Measurements from ENCODE around the gene DLL1.

Gene DLL1

DNA sequence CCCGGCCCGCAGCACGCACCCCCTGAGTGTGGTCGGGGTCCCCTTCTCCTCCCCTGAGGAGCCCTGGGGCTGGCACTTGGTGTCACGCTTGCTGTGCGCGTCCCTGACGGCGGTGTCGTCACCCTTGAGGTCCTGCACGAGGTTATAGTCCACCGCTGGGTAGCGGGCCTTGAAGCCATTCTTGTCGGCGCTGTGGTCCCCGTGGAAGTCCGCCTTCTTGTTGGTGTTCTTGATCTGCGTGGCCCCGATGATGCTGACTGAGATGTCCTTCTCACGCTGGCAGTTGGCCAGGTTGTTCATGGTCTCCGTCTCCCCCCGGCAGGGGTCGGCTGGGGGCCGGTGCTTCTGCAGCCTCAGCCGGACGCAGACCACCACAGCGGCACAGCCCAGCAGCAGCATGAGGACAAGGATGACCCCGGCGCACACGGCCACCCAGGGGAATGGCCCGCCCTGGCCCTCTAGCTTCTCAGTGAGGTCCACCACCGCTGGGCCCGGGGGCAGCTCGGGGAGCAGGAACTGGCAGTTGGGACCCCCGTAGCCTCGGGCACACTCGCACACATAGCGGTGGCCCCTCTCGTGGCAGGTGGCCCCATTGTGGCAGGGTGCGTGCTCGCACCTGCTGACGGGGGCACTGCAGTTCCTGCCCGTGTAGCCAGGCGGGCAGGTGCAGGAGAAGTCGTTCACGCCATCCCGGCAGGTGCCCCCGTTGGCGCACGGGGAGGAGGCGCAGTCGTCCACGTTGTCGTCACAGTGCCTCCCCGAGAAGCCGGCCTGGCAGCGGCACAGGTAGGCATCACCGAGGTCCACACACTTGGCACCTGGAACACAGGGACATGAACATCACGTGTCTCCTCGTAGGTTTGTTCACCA, 7.4 kb downstream of the DLL1 start:
- no peak for DNase-seq (ENCODE audit: low read depth in 2 of 2)

GRCh38 chr6:170282512-170283158, 8.2 kb downstream of the DLL1 start:
- DNase-seq (ENCODE audit: low read depth in 2 of 2), result no peak

- DNase-seq (ENCODE audit: low read depth in 2 of 2), result no peak
Measured at GRCh38 chr6:170281331-170282292, 9.3 kb downstream of the DLL1 start.

DNA sequence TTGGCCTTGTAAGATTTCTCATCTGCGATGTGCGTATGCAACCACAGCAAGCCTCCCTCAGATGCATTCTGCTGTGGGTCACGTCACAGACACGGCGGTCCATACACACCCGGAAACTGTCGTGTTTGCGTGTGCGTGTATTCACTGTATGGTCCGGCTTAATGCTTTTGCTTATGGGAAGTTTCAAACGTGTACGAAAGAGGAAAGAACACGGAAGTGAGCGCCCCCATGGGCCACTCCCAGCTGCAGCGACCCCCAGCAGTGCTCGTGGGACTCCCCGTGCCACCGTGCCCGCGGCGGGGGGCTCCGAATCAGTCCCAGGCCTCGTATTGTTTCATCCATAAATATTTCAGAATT, 10.2 kb downstream of the DLL1 start:
- DNase-seq (ENCODE audit: low read depth in 2 of 2), result no peak

- no peak for DNase-seq (ENCODE audit: low read depth in 2 of 2)
Measured at GRCh38 chr6:170279977-170280688, 10.7 kb downstream of the DLL1 start.

DNA sequence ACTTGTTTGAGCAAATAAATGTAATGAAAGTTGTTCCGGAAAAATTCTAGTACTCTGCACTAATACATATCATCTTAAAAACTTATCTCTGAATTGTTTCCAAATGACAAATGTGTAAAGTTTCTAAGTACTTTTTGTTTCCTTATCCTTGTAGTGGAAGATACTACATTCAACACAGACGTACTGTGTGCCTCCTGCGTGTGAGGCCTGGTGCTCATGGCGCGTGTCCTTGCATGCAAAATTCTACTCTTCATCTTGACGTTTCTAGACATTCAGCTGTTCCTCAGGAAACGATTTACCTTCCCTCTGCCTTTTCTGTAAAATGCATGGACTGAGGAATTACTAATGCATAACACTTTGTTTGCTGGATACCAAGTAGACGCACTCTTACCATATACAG, 11.5 kb downstream of the DLL1 start:
- DNase-seq (ENCODE audit: low read depth in 2 of 2), result no peak

GRCh38 chr6:170278743-170279094, 12.2 kb downstream of the DLL1 start:
- no peak for DNase-seq (ENCODE audit: low read depth in 2 of 2)

- no peak for DNase-seq (ENCODE audit: low read depth in 2 of 2)
Measured at GRCh38 chr6:170277893-170278742, 12.8 kb downstream of the DLL1 start.

GRCh38 chr6:170276369-170277057, 14.4 kb downstream of the DLL1 start:
- DNase-seq (ENCODE audit: low read depth in 2 of 2), result no peak

DNA sequence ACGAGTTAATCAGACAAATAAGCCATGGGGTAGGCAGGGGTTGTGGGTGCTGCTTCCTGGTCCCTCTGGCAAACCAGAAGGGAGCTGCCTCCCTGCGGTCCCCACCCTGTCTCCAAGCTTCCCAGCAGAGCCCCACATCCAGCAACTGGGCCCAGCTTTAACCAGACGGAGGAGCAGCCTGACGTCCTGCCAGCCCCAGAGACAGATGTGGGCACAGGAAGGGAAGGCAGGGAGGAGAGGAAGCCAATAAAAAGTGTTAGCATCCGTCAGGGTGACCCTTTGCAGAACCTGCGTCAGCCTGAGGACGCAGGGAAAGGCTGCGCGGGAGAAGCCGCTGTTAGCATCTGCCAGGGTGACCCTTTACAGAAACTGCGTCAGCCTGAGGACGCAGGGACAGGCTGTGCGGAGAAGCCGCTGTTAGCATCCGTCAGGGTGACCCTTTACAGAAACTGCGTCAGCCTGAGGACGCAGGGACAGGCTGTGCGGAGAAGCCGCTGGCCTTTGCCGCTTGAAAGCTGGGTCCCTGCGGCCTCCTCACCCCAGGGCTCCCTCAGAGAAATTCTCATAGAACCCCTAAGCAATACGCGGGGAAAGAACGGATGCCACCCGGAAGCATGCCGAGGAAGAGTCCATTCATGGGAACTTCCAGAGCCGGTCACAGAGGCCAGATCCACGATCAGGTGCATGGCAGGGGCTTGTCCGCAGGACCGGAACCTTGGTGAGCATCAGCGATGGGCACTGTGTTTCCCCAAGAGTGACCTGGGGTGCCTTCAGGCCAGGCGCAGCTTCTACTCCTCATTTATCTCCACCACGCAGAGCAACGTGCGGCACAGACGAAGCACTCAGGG, 15.9 kb downstream of the DLL1 start:
- DNase-seq (ENCODE audit: low read depth in 2 of 2), result no peak

DNA sequence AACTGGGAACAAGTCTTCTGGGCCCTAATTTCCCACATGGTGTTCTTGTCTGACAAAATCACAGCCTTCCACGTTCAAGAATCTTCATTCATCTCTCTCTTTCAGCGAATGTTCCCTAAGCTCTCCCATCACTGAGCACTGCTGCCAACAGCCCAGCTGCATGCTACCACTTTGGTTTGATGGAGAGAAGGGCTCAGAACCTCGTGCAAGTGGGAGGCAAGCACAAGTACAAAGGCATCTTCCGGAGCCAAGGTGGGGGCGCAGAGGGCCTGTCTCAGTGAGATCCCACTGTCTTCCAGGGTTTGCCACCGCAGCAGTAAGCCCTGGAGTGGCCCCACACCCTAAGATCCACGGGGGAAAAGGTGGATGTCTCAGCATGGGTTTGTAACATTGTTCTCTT, 17.2 kb downstream of the DLL1 start:
- no peak for DNase-seq (ENCODE audit: low read depth in 2 of 2)

DNA sequence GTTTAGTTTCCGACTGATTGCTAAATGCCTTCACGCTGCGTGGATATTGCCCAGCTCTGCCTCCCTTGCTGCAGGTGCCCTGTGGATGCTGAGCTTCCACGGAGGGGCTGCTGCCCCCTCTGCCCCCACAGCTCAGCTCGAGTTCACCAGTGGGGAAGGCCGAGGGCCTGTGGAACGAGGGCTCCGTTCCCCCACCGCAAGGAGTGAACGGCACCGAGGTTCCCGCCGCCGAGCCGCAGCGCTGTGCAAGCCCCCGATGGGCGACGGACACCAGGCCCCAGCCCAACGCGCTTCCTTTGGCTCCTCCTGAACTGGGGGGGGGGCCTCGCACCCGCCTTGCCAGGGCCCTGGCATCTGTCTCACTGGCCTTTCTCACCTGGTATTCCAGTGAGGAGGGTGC, 17.7 kb downstream of the DLL1 start:
- DNase-seq (ENCODE audit: low read depth in 2 of 2), result no peak

GRCh38 chr6:170272341-170273065, 18.4 kb downstream of the DLL1 start:
- DNase-seq (ENCODE audit: low read depth in 2 of 2), result no peak

- DNase-seq (ENCODE audit: low read depth in 2 of 2), result peak in 1 of 2 donors; percentile 59
Measured at GRCh38 chr6:170271771-170272314, 19.0 kb downstream of the DLL1 start.

DNA sequence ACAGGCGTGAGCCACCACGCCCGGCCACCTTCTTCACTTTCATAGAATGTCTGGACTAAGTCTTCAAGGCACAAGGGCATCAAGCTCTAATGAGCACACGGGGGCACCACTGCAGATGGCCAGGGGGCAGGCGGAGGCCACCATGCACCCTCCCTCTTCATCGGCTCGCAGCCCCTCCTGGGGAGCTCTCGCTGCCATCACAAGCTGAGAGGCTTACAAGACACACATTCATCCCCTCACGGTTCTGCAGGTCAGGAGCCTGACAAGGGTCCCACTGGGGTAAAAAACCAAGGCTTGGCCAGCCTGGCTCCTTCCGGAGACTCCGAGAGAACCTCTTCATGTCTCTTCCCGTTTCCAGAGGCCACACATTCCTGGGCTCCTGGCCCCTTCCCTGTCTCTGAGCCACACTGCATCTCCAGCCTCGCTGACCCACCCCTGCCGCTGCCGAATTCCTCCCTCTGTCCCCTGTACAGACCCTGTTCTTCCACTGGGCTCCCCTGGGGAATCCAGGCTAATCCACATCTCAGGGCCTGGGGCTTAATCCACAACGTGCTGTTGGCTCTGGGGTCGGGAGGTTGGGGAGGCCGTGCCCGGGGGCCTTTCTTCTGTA, 19.8 kb downstream of the DLL1 start:
- no peak for DNase-seq (ENCODE audit: low read depth in 2 of 2)

DNA sequence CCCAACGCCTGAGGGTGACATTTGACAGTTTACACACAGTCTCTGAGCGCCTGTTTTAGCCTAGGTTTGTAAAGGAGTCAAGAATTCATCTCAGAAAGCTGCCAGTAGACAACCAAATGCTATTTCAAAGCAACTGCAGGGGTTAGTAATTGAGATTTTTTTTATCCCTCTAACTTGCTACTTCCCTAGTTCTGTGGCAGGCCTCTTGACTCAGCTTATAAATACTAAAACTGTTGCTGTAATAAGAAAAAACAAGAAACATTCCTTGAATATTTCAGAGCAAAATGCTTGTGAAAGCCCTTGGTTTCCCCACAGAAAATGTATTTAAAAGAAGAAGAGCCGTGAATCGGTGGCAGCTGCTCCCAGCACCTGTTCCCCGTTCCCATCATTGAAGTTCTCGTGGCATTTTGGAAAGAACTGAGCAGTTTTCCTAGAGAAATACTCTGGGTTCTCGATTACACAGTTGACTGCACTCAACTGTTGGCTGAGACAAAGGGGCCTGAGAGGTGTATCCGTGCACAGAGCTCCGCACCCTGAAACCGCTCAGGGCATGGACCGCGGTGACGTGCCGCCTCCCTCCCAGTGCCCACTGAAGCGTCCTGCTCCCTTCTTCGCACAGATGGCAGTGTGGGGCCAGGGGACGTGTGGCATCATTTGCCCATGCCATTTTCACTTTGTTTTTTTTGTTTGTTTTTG, 20.9 kb downstream of the DLL1 start:
- no peak for DNase-seq (ENCODE audit: low read depth in 2 of 2)

GRCh38 chr6:170269151-170269845, 21.6 kb downstream of the DLL1 start:
- no peak for DNase-seq (ENCODE audit: low read depth in 2 of 2)

Measured in stimulated activated CD8-positive, alpha-beta memory T cell treated with anti-CD3 and anti-CD28 coated beads, Interleukin-2, amount 100 ng/mL, for 48 hours (primary cell).